ENCODE results near the gene MUTYH. TPM values are rescaled to one million over a fixed set of nuclear protein-coding genes. Genes with fewer than 3 reads are reported as not detected.
A peak's percentile ranks its signal among the peaks of the same experiment; 100 is the strongest.
"Not testable (repeated sequence)": the region's sequence is repeated elsewhere in the genome, so short reads cannot be mapped to it uniquely, and the experiment has no call there.

The MUTYH gene
- polyA plus RNA-seq, result 21.1 TPM

GRCh38 chr1:45339789-45340558, at the start of gene MUTYH, which contains the start of gene TOE1:
TSS of gene MUTYH (minus strand) at chr1:45340440. CDS start at chr1:45334505, 5,935 bp downstream.
TSS of gene TOE1 (plus strand) at chr1:45340170. CDS start at chr1:45340253, 83 bp downstream.
- Mint-ChIP-seq H3K9me3 (no peaks in the 10 kb centered on the region), H3K36me3 (peaks cover 2% of the 10 kb centered on the region), H3K27ac (peak within 1 kb of the TSS; percentile 96 to 99 (median 98)), H3K4me1 (peaks cover 16 to 30% (median 30%) of the 10 kb centered on the region in 3 donors), H3K27me3 (no peaks in the 10 kb centered on the region), H3K4me3 (peak within 1 kb of the TSS; percentile 99 to 100 (median 100))

DNA sequence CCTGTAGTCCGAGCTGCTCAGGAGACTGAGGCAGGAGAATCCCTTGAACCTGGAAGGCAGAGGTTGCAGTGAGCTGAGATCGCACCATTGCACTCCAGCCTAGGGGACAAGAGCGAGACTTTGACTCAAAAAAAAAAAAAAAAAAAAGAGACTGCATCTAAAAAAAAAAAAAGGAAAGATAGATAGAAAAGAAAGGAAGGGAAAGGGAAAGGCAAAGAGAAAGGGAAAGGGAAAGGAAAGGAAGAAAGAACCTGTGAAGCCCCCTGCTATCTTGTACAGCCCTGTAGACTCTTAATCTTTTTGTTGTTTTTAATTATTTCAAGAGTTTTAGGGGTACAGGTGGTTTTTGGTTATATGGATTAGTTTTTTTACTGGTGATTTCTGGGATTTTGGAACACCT, 46.0 kb upstream of the MUTYH start:
- no peaks in the 10 kb centered on the region for H3K9me3 Mint-ChIP-seq
- H3K27ac Mint-ChIP-seq, result no peak overlapping the region
- H3K4me3 Mint-ChIP-seq, result no peak overlapping the region
- H3K36me3 Mint-ChIP-seq, result peaks cover 14% of the 10 kb centered on the region
- H3K27me3 Mint-ChIP-seq, result no peaks in the 10 kb centered on the region
- H3K4me1 Mint-ChIP-seq, result peaks cover 0 to 4% (median 4%) of the 10 kb centered on the region in 3 donors

- Mint-ChIP-seq H3K36me3 (peaks cover 14% of the 10 kb centered on the region), H3K27ac (no peak overlapping the region), H3K27me3 (no peaks in the 10 kb centered on the region), H3K4me1 (peaks cover 0 to 4% (median 4%) of the 10 kb centered on the region in 3 donors), H3K9me3 (no peaks in the 10 kb centered on the region), H3K4me3 (no peak overlapping the region)
Observed at GRCh38 chr1:45385302-45385701, 45.1 kb upstream of the MUTYH start.

DNA sequence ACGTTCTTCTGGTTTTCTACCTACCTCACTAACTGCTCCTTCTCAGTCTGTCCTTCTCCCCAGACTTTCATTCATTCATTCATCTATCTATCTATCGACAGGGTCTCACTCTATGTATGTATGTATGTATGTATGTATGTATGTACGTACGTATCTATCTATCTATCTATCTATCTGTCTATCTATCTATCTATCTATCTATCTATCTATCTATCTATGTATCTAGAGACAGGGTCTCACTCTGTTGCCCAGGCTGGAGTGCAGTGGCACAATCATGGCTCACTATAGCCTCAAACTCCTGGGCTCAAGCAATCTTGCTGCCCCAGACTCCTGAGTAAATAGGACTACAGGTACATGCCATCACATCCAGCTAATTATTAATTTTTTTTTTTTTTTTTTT, 44.0 kb upstream of the MUTYH start:
- peaks cover 14% of the 10 kb centered on the region for H3K36me3 Mint-ChIP-seq
- H3K27me3 Mint-ChIP-seq, H3K9me3 Mint-ChIP-seq, H3K4me1 Mint-ChIP-seq, H3K27ac Mint-ChIP-seq, H3K4me3 Mint-ChIP-seq: not testable (repeated sequence)

DNA sequence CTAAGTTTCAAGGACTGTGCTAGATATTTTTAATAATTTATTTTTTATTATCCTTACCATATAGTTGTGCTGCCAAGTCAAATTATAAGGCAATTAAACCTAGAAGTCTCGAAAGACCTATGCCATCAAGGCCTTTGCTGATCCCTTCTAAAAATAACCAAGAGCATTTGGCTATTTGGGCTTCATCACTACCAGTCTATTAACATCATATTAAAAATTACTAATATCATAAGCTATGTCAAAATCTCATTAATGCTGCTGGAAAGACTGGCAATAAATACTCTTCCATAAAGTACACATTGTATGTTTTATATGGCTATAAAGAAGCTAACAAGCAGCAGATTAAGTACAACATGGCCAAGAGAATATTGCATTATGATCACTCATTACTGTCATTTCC, 43.0 kb upstream of the MUTYH start:
- Mint-ChIP-seq H3K4me3 (no peak overlapping the region), H3K36me3 (peaks cover 18% of the 10 kb centered on the region), H3K27me3 (no peaks in the 10 kb centered on the region), H3K9me3 (no peaks in the 10 kb centered on the region), H3K27ac (no peak overlapping the region), H3K4me1 (peaks cover 0 to 4% (median 4%) of the 10 kb centered on the region in 3 donors)

DNA sequence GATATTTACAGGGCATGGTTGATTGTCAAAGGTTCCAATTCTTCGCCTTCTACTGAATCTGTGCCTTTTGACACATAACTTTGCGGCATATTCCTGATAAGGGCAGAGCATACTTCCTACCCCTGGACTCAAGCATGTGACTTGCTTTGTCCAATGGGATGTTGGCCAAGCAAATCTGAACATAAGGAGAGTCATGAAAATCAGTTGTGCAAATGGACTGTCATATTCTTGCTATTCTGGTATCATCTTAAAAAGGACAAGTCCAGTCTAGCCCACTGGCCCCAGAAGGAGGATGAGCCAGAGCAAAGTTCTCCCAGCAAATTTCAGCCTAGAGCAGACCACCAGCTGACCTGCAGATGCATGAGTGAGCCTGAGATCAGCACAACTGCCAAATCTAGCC, 41.0 kb upstream of the MUTYH start:
- no peak overlapping the region for H3K4me3 Mint-ChIP-seq
- H3K9me3 Mint-ChIP-seq, result no peaks in the 10 kb centered on the region
- H3K27me3 Mint-ChIP-seq, result no peaks in the 10 kb centered on the region
- peaks cover 15% of the 10 kb centered on the region for H3K36me3 Mint-ChIP-seq
- H3K4me1 Mint-ChIP-seq, result peaks cover 2 to 4% (median 3%) of the 10 kb centered on the region in 3 donors
- peak overlapping the region in 1 of 3 donors; percentile 1 for H3K27ac Mint-ChIP-seq

DNA sequence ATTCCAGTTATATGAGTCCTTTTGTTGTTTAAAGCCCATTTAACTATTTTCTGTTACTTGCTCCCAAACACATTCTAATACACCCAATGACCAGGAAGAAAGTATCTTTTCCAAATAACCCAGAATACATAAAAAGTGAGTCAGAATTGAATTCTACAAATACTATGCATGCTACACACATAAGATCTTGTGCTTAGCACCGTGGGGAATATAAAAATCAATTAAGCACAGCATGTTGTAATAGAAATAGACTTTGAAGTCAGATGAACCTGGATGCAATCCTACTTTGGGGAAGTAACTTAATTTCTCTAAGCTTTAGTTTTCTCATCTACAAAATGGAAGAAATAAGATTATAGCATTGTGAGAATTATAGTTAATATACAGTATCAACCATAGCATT, 40.5 kb upstream of the MUTYH start:
- H3K4me1 Mint-ChIP-seq, result peaks cover 2 to 4% (median 3%) of the 10 kb centered on the region in 3 donors
- H3K36me3 Mint-ChIP-seq, result peaks cover 14% of the 10 kb centered on the region

DNA sequence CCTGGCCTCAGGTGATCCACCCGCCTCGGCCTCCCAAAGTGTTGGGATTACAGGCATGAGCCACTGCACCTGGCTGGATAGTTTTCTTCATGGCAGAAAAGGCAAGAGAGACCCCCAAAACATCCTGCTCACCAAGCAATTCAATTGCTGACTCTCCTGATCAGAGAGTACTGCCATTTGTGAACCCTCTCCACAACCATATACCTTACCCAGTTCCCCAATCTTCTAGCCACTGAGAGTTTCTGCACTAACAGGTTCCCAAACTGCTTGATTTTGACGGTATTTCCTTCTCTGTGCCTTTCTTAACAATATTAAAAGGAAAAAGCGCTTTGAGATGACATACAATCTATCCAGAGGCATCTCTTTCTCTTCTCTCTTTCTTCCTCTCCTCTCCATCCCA, 39.9 kb upstream of the MUTYH start:
- peaks cover 4 to 7% (median 7%) of the 10 kb centered on the region in 3 donors for H3K4me1 Mint-ChIP-seq
- no peak overlapping the region for H3K4me3 Mint-ChIP-seq
- H3K36me3 Mint-ChIP-seq, result peaks cover 11% of the 10 kb centered on the region
- H3K9me3 Mint-ChIP-seq, result no peaks in the 10 kb centered on the region
- no peaks in the 10 kb centered on the region for H3K27me3 Mint-ChIP-seq
- peak overlapping the region in 2 of 3 donors; percentile 18 to 60 for H3K27ac Mint-ChIP-seq

More for the DNA sequence above, 40.5 kb upstream of the MUTYH start:
- no peaks in the 10 kb centered on the region for H3K9me3 Mint-ChIP-seq
- no peaks in the 10 kb centered on the region for H3K27me3 Mint-ChIP-seq
- H3K27ac Mint-ChIP-seq, result no peak overlapping the region
- no peak overlapping the region for H3K4me3 Mint-ChIP-seq

DNA sequence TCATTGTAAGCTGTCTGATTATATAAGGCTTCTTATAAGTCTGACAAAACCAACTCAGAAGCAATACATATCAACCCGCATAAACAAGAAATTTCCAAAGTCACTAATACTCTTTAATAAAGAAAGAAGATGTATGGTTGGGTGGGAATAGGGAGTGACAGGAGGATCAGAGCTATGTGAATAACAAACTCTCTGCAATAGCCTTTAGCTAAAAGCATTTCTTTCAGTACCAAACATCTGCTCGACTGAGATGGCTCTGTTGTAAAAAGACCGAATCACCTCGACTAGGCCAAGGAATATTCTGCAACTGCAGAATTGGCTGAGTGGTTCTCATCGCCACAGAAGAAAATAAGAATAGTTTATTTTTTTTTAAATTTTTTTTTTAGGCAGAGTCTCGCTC, 39.3 kb upstream of the MUTYH start:
- no peaks in the 10 kb centered on the region for H3K27me3 Mint-ChIP-seq
- peaks cover 10 to 13% (median 13%) of the 10 kb centered on the region in 3 donors for H3K4me1 Mint-ChIP-seq
- no peaks in the 10 kb centered on the region for H3K9me3 Mint-ChIP-seq
- H3K27ac Mint-ChIP-seq, result no peak overlapping the region
- H3K36me3 Mint-ChIP-seq, result peaks cover 11% of the 10 kb centered on the region
- H3K4me3 Mint-ChIP-seq, result no peak overlapping the region

GRCh38 chr1:45378184-45378583, 37.9 kb upstream of the MUTYH start:
- no peak overlapping the region for H3K4me3 Mint-ChIP-seq
- peaks cover 7% of the 10 kb centered on the region for H3K36me3 Mint-ChIP-seq
- no peaks in the 10 kb centered on the region for H3K9me3 Mint-ChIP-seq
- H3K27ac Mint-ChIP-seq, result peak overlapping the region in 1 of 3 donors; percentile 1
- H3K4me1 Mint-ChIP-seq, result peaks cover 19 to 26% (median 24%) of the 10 kb centered on the region in 3 donors
- H3K27me3 Mint-ChIP-seq, result no peaks in the 10 kb centered on the region

DNA sequence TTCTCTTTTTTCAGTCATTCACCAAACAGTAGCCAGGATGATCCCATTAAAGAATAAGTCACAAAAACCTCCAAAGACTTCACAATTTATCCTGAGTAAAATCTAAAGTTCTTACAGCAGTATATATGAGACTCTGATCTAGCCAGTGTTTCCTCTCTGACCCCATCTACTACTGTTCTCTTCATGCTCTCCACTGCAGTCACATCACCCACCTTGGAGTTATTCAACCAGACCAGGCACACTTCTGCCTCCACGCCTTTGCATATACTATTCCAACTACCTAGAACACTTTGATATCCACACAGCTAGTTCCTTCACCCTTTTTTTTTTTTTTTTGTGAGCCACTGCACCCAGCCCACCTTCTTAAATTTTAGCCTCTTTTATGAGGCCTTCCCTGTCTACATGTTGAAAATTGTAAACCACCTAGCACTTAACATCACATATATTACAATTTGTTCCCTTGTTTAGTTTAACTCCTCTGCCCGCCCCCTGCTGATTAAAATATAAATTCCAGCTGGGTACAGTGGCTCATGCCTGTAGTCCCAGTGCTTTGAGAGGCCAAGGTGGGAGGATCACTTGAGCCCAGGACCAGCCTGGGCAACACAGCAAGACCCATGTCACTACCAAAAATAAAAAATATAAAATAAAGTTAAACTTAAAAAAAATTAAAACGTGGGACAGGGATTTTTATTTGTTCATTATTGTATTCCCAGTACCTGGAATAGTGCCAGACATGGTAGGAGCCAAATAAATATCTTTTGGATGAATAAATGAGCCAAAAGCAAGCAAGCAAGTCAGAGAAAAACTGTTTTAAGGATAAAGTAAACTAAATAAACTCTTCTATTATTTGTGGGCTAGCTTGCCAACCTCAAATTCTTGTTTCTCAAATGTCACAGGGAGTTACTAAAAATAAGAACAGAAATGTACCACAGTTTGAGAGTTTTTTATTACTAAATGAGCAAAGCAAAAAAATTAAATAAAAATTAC, 35.2 kb upstream of the MUTYH start:
- H3K4me1 Mint-ChIP-seq, result peaks cover 33 to 37% (median 35%) of the 10 kb centered on the region in 3 donors
- no peaks in the 10 kb centered on the region for H3K27me3 Mint-ChIP-seq
- H3K27ac Mint-ChIP-seq, result peak overlapping the region; percentile 7 to 90 (median 19)
- H3K9me3 Mint-ChIP-seq, result no peaks in the 10 kb centered on the region
- H3K4me3 Mint-ChIP-seq, result peak overlapping the region in 3 of 4 donors; percentile 47 to 55 (median 53)
- H3K36me3 Mint-ChIP-seq, result peaks cover 5% of the 10 kb centered on the region

- Mint-ChIP-seq H3K4me1 (peaks cover 33 to 38% (median 34%) of the 10 kb centered on the region in 3 donors), H3K9me3 (no peaks in the 10 kb centered on the region), H3K36me3 (peaks cover 2% of the 10 kb centered on the region), H3K27ac (peak overlapping the region in 2 of 3 donors; percentile 30 to 35), H3K27me3 (no peaks in the 10 kb centered on the region), H3K4me3 (peak overlapping the region in 3 of 4 donors; percentile 26 to 56 (median 55))
Observed at GRCh38 chr1:45373573-45373972, 33.3 kb upstream of the MUTYH start.

DNA sequence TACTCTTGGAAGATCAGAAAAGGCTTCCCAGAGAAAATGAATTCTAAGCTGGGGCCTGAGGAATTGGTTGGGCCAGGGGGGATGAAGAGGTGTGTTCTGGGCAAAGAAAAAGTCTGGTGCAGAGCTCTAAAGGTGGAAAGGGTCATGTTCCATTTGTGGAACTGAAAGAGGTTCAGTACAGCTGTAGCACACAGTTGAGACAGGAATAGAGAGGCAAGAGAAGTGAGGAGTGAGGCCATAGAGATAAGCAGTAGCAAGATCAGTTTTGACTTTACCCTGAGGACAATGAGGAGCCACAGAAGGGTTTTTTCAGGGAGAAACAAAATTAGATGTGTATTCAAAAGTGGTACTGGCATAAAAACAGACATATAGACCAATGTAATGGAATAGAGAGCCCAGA, 30.3 kb upstream of the MUTYH start:
- no peak overlapping the region for H3K4me3 Mint-ChIP-seq
- H3K9me3 Mint-ChIP-seq, result no peaks in the 10 kb centered on the region
- H3K4me1 Mint-ChIP-seq, result peaks cover 32 to 35% (median 33%) of the 10 kb centered on the region in 3 donors
- no peaks in the 10 kb centered on the region for H3K36me3 Mint-ChIP-seq
- H3K27me3 Mint-ChIP-seq, result no peaks in the 10 kb centered on the region
- peak overlapping the region in 1 of 3 donors; percentile 81 for H3K27ac Mint-ChIP-seq

- H3K9me3 Mint-ChIP-seq, result no peaks in the 10 kb centered on the region
- H3K36me3 Mint-ChIP-seq, result no peaks in the 10 kb centered on the region
- H3K27ac Mint-ChIP-seq, result peak overlapping the region; percentile 13 to 85 (median 57)
- H3K4me3 Mint-ChIP-seq, result no peak overlapping the region
- no peaks in the 10 kb centered on the region for H3K27me3 Mint-ChIP-seq
- peaks cover 11 to 25% (median 19%) of the 10 kb centered on the region in 3 donors for H3K4me1 Mint-ChIP-seq
Observed at GRCh38 chr1:45365051-45365450, 24.8 kb upstream of the MUTYH start.

DNA sequence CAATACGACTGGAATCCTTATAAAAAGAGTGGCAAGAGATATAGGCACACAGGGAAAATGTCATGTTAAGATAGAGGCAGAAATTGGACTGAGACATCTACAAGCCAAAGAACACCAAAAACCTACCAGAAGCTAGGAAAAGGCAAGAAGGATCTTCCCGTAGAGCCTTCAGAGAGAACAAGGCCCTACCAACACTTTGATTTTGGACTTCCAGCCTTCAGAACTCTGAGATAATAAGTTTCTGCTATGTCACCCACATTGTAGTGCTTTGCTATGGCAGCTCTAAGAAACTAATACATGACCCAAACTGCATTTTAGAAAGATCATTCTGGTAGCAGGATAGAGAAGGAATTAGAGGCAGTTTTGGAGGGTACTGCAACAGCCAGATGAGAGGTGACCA, 24.1 kb upstream of the MUTYH start:
- no peaks in the 10 kb centered on the region for H3K36me3 Mint-ChIP-seq
- H3K9me3 Mint-ChIP-seq, result no peaks in the 10 kb centered on the region
- peaks cover 14 to 29% (median 24%) of the 10 kb centered on the region in 3 donors for H3K4me1 Mint-ChIP-seq
- H3K27ac Mint-ChIP-seq, result peak overlapping the region in 1 of 3 donors; percentile 53
- H3K27me3 Mint-ChIP-seq, result no peaks in the 10 kb centered on the region
- H3K4me3 Mint-ChIP-seq, result no peak overlapping the region
